Testis (tissue), 3 donors: ENCODE measurements around the gene CPZ. TPM values are rescaled to one million over a fixed set of nuclear protein-coding genes. Genes with fewer than 3 reads are reported as not detected.

Source experiments
- DNase-seq: peaks from one replicate; pipeline ENCODE4 v3.0.0-alpha.2; 2019
- H3K27ac ChIP-seq, 2 donors: fragments of 200-600 bp; sonication (generic); one replicate each; pipeline ENCODE4 v1.5.1; 2019
- H3K27me3 ChIP-seq: fragments of 200-600 bp; sonication (generic); one replicate; pipeline ENCODE4 v1.5.1; 2019
- H3K36me3 ChIP-seq: fragments of 200-600 bp; sonication (generic); one replicate; pipeline ENCODE4 v1.5.1; 2017; ENCODE audit warnings: low read depth; ENCODE audit errors: missing control alignments
- H3K4me1 ChIP-seq: fragments of 200-600 bp; sonication (generic); one replicate; pipeline ENCODE4 v1.5.1; 2019
- H3K4me3 ChIP-seq, 2 donors: fragments of 200-600 bp; sonication (generic); one replicate each; pipeline ENCODE4 v1.5.1; 2017 to 2019
- H3K9me3 ChIP-seq: fragments of 200-600 bp; sonication (generic); one replicate; pipeline ENCODE4 v1.5.1; 2017
- CTCF ChIP-seq, 3 experiments: fragments of 450-650 bp in 2 of 3; fragments of 200-600 bp in 1 of 3; sonication (generic) in 1 of 3; IDR thresholded peaks; one replicate each; pipeline ENCODE4 v1.5.1; 2016 to 2019; ENCODE audit warnings: antibody characterized with exemption in 3 of 3, mild to moderate bottlenecking in 2 of 3, moderate library complexity in 1 of 3
- POLR2A ChIP-seq: fragments of 450-650 bp; IDR thresholded peaks from one replicate; pipeline ENCODE4 v1.6.1; 2017; ENCODE audit warnings: antibody characterized with exemption, mild to moderate bottlenecking, moderate library complexity
- WGBS, 2 donors: methylation state at CpG; one replicate each; pipeline ENCODE4 v1.1.5; 2018; 5-methylcytosine and 5-hydroxymethylcytosine counted together
- intact Hi-C: fragments of 100-400 bp; cut with DNase I; formaldehyde crosslinking; loops from one replicate; pipeline ENCODE4 v1.15.1; 2023; ENCODE audit warnings: low total_unique reads
- polyA plus RNA-seq: library from polyadenylated mRNA; stranded (reverse); fragments of 350-450 nt; fragmentation: Illumina TruSeq; extraction: RNeasy Lipid Tissue Mini Kit (QIAGEN cat#74804); gene quantifications from one replicate; pipeline ENCODE4 v1.2.3, GENCODE V29; 2014; ENCODE audit warnings: low read depth, low replicate concordance; ENCODE audit not compliant: insufficient read depth
- total RNA-seq, 2 donors: library from RNA; depleted of rRNA; stranded (reverse); fragments of >200 nt; gene quantifications; one replicate each; pipeline ENCODE4 v1.2.3, GENCODE V29; 2016

The CPZ gene
- total and polyA plus RNA-seq, 3 donors from 2014 or later: 2.0 to 21.9 (median 10.2) TPM

- no peaks in the 10 kb centered on the region for H3K9me3 ChIP-seq
- intact Hi-C loops: no loop called here
- no peaks in the 10 kb centered on the region for H3K27me3 ChIP-seq
- no peak for TF ChIP-seq POLR2A
- WGBS, 2 donors: 92 to 94% methylated on average over 6 to 11 of the region's 11 CpGs
- no peaks in the 10 kb centered on the region for H3K4me1 ChIP-seq
- no peak overlapping the region for H3K27ac ChIP-seq
- no peak overlapping the region for H3K4me3 ChIP-seq
- H3K36me3 ChIP-seq: no peaks in the 10 kb centered on the region
- no peak for DNase-seq
Observed at GRCh38 chr4:8559011-8559410, 33.6 kb upstream of the CPZ start.

- intact Hi-C loops: no loop called here
- no peak for TF ChIP-seq CTCF (IDR thresholded peaks at IDR 0.05)
- TF ChIP-seq POLR2A: no peak
- no peak for DNase-seq
Observed at GRCh38 chr4:8559524-8560264, 32.9 kb upstream of the CPZ start.

GRCh38 chr4:8560265-8561047 is 32.1 kb upstream of the CPZ start:
- WGBS, 2 donors: 85 to 89% methylated on average over 8 to 16 of the region's 16 CpGs
- no peak for TF ChIP-seq CTCF (IDR thresholded peaks at IDR 0.05)
- no peak for TF ChIP-seq POLR2A
- H3K36me3 ChIP-seq: no peaks in the 10 kb centered on the region
- intact Hi-C loops: no loop called here
- DNase-seq: no peak
- H3K4me3 ChIP-seq: no peak overlapping the region
- no peak overlapping the region for H3K27ac ChIP-seq
- H3K27me3 ChIP-seq: no peaks in the 10 kb centered on the region
- H3K4me1 ChIP-seq: no peaks in the 10 kb centered on the region
- no peaks in the 10 kb centered on the region for H3K9me3 ChIP-seq

More at GRCh38 chr4:8559524-8560264, 32.9 kb upstream of the CPZ start:
- H3K27ac ChIP-seq: no peak overlapping the region
- no peak overlapping the region for H3K4me3 ChIP-seq
- no peaks in the 10 kb centered on the region for H3K36me3 ChIP-seq
- WGBS, 2 donors: 85 to 86% methylated on average over 10 to 12 of the region's 12 CpGs
- no peaks in the 10 kb centered on the region for H3K27me3 ChIP-seq
- no peaks in the 10 kb centered on the region for H3K9me3 ChIP-seq
- H3K4me1 ChIP-seq: no peaks in the 10 kb centered on the region

- H3K36me3 ChIP-seq: no peaks in the 10 kb centered on the region
- H3K27me3 ChIP-seq: no peaks in the 10 kb centered on the region
- 82 to 87% methylated on average over 1 of the region's 1 CpG for WGBS, 2 donors
- no peaks in the 10 kb centered on the region for H3K9me3 ChIP-seq
- TF ChIP-seq POLR2A: no peak
- TF ChIP-seq CTCF (IDR thresholded peaks at IDR 0.05): no peak
- no peak overlapping the region for H3K27ac ChIP-seq
- H3K4me3 ChIP-seq: no peak overlapping the region
- no peak for DNase-seq
- intact Hi-C loops: no loop called here
- no peaks in the 10 kb centered on the region for H3K4me1 ChIP-seq
Observed at GRCh38 chr4:8564595-8564994, 28.0 kb upstream of the CPZ start.

GRCh38 chr4:8568068-8568668 is 24.4 kb upstream of the CPZ start:
- intact Hi-C loops: no loop called here
- 76 to 83% methylated on average over 5 of the region's 5 CpGs for WGBS, 2 donors

More at GRCh38 chr4:8568068-8568668, 24.4 kb upstream of the CPZ start:
- no peak for TF ChIP-seq CTCF (IDR thresholded peaks at IDR 0.05)
- H3K9me3 ChIP-seq: no peaks in the 10 kb centered on the region
- DNase-seq: no peak
- no peaks in the 10 kb centered on the region for H3K36me3 ChIP-seq
- H3K27me3 ChIP-seq: no peaks in the 10 kb centered on the region
- no peak overlapping the region for H3K27ac ChIP-seq
- no peak overlapping the region for H3K4me3 ChIP-seq
- no peaks in the 10 kb centered on the region for H3K4me1 ChIP-seq
